Pancreas (tissue), 10 donors: ENCODE results near the gene POU2F2. TPM values are rescaled to one million over a fixed set of nuclear protein-coding genes. Genes with fewer than 3 reads are reported as not detected.

Experiments
- ATAC-seq, 4 donors: fragments of 200-7000 bp; cut with Tn5 transposase; one replicate each; pipeline versions ENCODE4 v1.8.0 to v1.9.1; 2020; ENCODE audit warnings: mild to moderate bottlenecking in 4 of 4, moderate library complexity in 4 of 4
- DNase-seq, 6 donors: peaks; one replicate each; pipeline ENCODE4 v3.0.0-alpha.2; 2020
- FAIRE-seq: peaks from 2 replicates; lab custom pipeline; 2012; peaks lifted over from hg19 to GRCh38; lab: Jason Lieb, UNC
- H3K27ac ChIP-seq, 4 donors: fragments of 200-600 bp; sonication (generic); 1 replicate in 3 of 4; 2 replicates in 1 of 4; pipeline versions ENCODE4 v1.5.0 to v1.8.0; 2020
- H3K27me3 ChIP-seq, 4 donors: fragments of 200-600 bp; one replicate each; pipeline ENCODE4 v1.8.0; 2021
- H3K36me3 ChIP-seq, 3 donors: fragments of 200-600 bp; sonication (generic) in 1 of 3; one replicate each; pipeline versions ENCODE4 v1.5.0 to v1.8.0; 2020 to 2021
- H3K4me1 ChIP-seq, 3 donors: fragments of 200-600 bp; one replicate each; pipeline ENCODE4 v1.8.0; 2021
- H3K4me3 ChIP-seq, 4 donors: fragments of 200-600 bp; sonication (generic) in 2 of 4; one replicate each; pipeline versions ENCODE4 v1.5.0 to v1.8.0; 2020 to 2021
- H3K9me3 ChIP-seq, 4 donors: fragments of 200-600 bp; one replicate each; pipeline ENCODE4 v1.8.0; 2021
- WGBS, 2 donors: extraction: QIAGEN DNeasy Blood & Tissue Kit; methylation state at CpG; one replicate each; pipeline ENCODE4 v1.1.7; 2013; 5-methylcytosine and 5-hydroxymethylcytosine counted together
- intact Hi-C, 3 donors: fragments of 100-400 bp; cut with DNase I; formaldehyde crosslinking; loops; one replicate each; pipeline versions ENCODE4 v1.11.1 to v1.14.2; 2022
- polyA plus RNA-seq, 2 donors: library from polyadenylated mRNA; stranded (reverse); fragments of 200-250 nt; gene quantifications; one replicate each; pipeline ENCODE4 v1.2.3, GENCODE V29; 2013
- total RNA-seq, 6 donors: library from RNA; stranded (reverse); fragmentation: NEBNext Ultra II Directional in 4 of 6; extraction: Animal tissue kit (Norgen Biotek cat#: 25700) in 4 of 6; gene quantifications; one replicate each; pipeline versions ENCODE4 v1.2.1 to v1.2.4, GENCODE V29; 2021 to 2023
- TF ChIP-seq, protein P1 (sequence below), 4 donors: fragments of 200-600 bp; sonication (generic) in 3 of 4; IDR thresholded peaks; one replicate each; pipeline versions ENCODE4 v1.5.0 to v1.8.0; 2021; ENCODE audit warnings: antibody characterized with exemption in 4 of 4
- donor health status: healthy with polysubstance abuse.
- donor health status: DM: no; HTN: no; CAD: no; lungs with moderate emphysema.
- donor health status: DM: no; HTN: no; CAD: no.
- donor health status: control.
- donor health status: control.
- donor health status: Bipolar disorder and iron deficiency.
- donor health status: DM: yes; HTN: yes; CAD: no.
- donor health status: DM: no; HTN: no; CAD: no.
- donor health status: DM: no; HTN: no; CAD: no.
- donor health status: DM: yes; HTN: yes; CAD: no.

Gene POU2F2
- total and polyA plus RNA-seq, 8 donors: 0.56 to 5.6 (median 1.3) TPM

DNA sequence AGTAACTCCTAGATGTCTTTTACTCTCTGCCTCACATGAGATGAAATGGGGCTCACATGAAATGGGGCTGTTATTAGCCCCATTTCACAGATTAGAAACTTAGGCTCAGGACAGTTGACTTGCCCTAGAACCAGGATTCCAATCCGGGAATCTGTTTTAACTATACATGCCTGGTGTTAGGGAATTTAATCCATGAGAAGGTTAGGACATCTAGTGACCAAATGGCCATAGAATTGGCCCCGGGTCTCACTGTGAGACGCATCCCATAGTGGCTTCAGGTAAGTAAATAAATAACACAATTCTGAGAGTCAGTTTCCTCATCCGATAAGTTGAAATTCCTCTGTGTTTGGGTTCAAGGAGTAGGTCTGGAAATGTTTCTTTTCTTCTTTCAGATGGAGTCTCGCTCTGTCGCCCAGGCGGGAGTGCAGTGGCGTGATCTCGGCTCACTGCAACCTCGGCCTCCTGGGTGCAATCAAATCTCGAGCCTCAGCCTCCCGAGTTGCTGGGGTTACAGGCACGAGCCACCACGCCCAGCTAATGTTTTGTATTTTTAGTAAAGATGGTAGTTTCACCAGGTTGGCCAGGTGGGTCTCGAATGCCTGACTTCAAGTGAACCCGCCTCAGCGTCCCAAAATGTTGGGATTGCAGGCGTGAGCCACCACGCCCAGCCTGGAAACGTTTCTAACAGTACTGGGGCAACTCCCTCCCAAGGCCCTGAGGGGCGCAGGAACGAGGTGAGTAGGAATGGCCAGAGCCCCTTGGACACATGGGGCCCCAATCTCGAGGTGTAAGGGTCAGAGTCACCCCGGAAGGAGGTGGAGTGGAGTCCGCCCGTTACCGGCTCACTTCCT is 57.5 kb downstream of the POU2F2 start:
- peak overlapping the region; percentile 83 to 98 (median 92) for H3K27ac ChIP-seq
- DNase-seq: peak in 2 of 6 donors; percentile 43 to 47
- no peaks in the 10 kb centered on the region for H3K9me3 ChIP-seq
- WGBS, 2 donors: 64 to 65% methylated on average over 27 of the region's 27 CpGs
- no peak for FAIRE-seq
- H3K4me3 ChIP-seq: peak overlapping the region; percentile 26 to 68 (median 52)
- H3K36me3 ChIP-seq: peaks cover 0 to 12% (median 7%) of the 10 kb centered on the region in 3 donors
- intact Hi-C loops: no loop called here
- TF ChIP-seq, protein P1, sequence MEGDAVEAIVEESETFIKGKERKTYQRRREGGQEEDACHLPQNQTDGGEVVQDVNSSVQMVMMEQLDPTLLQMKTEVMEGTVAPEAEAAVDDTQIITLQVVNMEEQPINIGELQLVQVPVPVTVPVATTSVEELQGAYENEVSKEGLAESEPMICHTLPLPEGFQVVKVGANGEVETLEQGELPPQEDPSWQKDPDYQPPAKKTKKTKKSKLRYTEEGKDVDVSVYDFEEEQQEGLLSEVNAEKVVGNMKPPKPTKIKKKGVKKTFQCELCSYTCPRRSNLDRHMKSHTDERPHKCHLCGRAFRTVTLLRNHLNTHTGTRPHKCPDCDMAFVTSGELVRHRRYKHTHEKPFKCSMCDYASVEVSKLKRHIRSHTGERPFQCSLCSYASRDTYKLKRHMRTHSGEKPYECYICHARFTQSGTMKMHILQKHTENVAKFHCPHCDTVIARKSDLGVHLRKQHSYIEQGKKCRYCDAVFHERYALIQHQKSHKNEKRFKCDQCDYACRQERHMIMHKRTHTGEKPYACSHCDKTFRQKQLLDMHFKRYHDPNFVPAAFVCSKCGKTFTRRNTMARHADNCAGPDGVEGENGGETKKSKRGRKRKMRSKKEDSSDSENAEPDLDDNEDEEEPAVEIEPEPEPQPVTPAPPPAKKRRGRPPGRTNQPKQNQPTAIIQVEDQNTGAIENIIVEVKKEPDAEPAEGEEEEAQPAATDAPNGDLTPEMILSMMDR (IDR thresholded peaks at IDR 0.05): no peak
- no peak for ATAC-seq
- H3K4me1 ChIP-seq: peaks cover 0 to 12% (median 10%) of the 10 kb centered on the region in 3 donors
- H3K27me3 ChIP-seq: no peaks in the 10 kb centered on the region

DNA sequence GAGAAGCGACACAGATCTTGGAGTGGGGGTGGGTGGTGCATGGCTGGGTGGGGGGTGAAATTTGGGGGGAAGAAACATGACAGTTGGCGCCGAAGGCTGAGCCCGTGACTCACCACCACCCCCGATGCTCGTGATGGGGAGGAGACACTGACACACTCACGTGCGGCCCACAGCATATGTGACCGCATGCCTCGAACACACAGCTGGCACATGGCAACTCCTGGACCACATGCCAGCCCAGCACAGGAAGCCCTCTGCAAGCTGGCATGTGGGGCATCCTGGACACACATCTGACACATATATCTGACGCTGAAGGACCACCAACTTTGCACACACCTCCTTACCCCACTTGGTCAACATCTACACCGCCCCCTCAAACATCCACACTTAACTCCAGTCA is 61.0 kb downstream of the POU2F2 start:
- Histone ChIP-seq H3K4me1 (peaks cover 0 to 2% (median 0%) of the 10 kb centered on the region in 3 donors), H3K36me3 (no peaks in the 10 kb centered on the region), H3K4me3 (no peak overlapping the region), H3K9me3 (no peaks in the 10 kb centered on the region), H3K27me3 (no peaks in the 10 kb centered on the region), H3K27ac (no peak overlapping the region)
- no peak for FAIRE-seq
- no peak for DNase-seq
- no peak for ATAC-seq
- intact Hi-C loops: no loop called here
- TF ChIP-seq, protein P1 (IDR thresholded peaks at IDR 0.05): no peak
- WGBS, 2 donors: 84 to 88% methylated on average over 10 to 12 of the region's 12 CpGs

DNA sequence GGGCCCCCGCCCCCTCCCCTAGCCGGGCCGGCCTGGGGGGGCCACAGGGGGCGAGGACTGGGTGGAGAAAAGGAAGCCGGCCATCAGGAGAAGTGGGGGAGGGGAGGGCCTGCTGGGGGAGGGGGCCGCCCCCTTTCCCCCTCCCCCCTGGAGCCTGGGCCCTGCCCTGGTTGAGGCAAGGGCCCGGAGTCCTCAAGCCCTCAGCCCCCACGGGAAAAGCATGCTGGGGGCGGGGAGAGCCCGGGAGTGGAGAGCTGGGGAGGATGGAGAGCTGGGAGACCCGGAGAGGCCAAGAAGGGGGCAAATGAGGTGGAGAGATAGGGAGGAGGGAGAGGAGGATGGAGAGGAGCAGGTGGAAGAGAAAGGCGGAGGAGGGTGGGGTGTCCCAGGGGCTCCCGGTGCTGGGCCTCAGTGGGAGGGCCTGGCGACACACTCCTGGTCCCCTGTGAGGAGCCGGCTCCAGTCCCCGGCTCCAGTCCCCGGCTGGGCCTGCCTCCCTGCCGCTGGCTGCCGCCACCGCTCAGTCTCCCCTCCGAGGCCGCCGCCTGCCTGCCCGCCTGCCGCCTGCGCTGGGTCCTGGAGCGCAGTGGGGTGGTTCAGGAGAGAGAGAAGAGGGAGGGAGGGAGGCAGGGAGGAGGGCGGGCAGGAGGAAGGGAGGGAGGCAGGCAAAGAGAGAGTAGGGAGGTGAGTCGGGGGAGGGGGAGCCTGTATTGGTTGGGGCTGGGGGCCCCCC is 62.5 kb downstream of the POU2F2 start, which contains the start of gene GRIK5:
Gene GRIK5, minus strand, starts transcription at position 588 of the 733 bp plus-strand sequence. CDS start 4,436 bp downstream, outside the sequence.
- H3K9me3 ChIP-seq: no peaks in the 10 kb centered on the region
- H3K36me3 ChIP-seq: no peaks in the 10 kb centered on the region
- no peak for FAIRE-seq
- TF ChIP-seq, protein P1 (IDR thresholded peaks at IDR 0.05): no peak
- H3K27me3 ChIP-seq: no peaks in the 10 kb centered on the region
- intact Hi-C loops: no loop called here
- 25 to 39% methylated on average over 19 to 28 of the region's 29 CpGs for WGBS, 2 donors
- peak in 1 of 6 donors; percentile 58 for DNase-seq
- ATAC-seq: peak in 3 of 4 donors; percentile 46 to 57 (median 54)
- H3K4me3 ChIP-seq: peak within 1 kb of the TSS in 1 of 4 donors; percentile 40
- H3K4me1 ChIP-seq: peaks cover 0 to 1% (median 0%) of the 10 kb centered on the region in 3 donors
- H3K27ac ChIP-seq: no peak within 1 kb of the TSS

DNA sequence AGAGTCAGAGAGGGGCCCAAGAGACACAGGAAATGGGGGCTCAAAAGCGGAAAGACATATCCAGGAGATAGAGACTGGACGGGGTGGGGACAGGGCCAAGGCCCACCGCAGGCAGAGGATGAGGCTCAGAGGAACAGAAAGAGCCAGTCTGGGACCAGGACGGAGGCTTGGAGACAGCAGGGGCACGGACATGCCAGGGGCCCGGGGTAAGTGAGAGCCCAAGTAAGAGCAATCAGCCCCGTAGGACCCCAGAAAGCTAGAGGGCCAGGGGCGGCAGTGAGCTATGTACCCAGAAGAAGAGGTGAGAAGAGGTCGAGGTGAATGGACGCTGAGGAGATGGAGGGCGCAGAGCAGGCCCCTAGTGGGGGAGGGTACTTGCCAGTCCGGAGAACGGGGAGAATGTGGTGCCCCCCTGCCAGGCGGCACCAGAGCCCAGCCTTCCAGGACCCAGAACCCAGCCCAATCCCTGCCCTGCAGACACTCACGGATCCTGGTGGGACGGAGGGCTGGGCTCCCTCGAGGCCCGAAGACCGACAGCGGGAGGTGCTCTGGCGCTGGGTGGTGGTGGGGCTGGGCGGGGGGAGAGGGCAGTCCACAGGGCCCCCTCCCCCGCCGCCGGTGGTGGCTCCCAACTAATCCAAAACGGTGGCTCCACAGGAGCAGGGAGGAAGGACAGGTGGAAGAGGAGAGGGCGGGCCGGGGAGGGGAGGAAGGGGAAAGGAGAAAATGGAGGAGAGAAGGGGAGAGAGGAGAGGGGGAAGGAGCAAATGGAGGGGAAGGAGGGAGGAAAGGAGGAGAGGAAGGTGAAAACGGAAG is 63.3 kb downstream of the POU2F2 start:
- no peak for DNase-seq
- Histone ChIP-seq H3K36me3 (no peaks in the 10 kb centered on the region), H3K9me3 (no peaks in the 10 kb centered on the region), H3K27ac (no peak overlapping the region), H3K27me3 (no peaks in the 10 kb centered on the region), H3K4me1 (no peaks in the 10 kb centered on the region), H3K4me3 (peak overlapping the region in 1 of 4 donors; percentile 40)
- no peak for FAIRE-seq
- intact Hi-C loops: no loop called here
- 22 to 27% methylated on average over 23 to 29 of the region's 29 CpGs for WGBS, 2 donors
- TF ChIP-seq, protein P1 (IDR thresholded peaks at IDR 0.05): no peak
- ATAC-seq: peak in 3 of 4 donors; percentile 8 to 23 (median 16)
